ENCODE measurements around the gene HS3ST6. TPM values are rescaled to one million over a fixed set of nuclear protein-coding genes. Genes with fewer than 3 reads are reported as not detected.
A peak's percentile ranks its signal among the peaks of the same experiment; 100 is the strongest.
"Not testable (repeated sequence)": the region's sequence is repeated elsewhere in the genome, so short reads cannot be mapped to it uniquely, and the experiment has no call there.

HS3ST6 gene
- total RNA-seq = 2.2 TPM in 1 of 2 replicates, not detected in the other

DNA sequence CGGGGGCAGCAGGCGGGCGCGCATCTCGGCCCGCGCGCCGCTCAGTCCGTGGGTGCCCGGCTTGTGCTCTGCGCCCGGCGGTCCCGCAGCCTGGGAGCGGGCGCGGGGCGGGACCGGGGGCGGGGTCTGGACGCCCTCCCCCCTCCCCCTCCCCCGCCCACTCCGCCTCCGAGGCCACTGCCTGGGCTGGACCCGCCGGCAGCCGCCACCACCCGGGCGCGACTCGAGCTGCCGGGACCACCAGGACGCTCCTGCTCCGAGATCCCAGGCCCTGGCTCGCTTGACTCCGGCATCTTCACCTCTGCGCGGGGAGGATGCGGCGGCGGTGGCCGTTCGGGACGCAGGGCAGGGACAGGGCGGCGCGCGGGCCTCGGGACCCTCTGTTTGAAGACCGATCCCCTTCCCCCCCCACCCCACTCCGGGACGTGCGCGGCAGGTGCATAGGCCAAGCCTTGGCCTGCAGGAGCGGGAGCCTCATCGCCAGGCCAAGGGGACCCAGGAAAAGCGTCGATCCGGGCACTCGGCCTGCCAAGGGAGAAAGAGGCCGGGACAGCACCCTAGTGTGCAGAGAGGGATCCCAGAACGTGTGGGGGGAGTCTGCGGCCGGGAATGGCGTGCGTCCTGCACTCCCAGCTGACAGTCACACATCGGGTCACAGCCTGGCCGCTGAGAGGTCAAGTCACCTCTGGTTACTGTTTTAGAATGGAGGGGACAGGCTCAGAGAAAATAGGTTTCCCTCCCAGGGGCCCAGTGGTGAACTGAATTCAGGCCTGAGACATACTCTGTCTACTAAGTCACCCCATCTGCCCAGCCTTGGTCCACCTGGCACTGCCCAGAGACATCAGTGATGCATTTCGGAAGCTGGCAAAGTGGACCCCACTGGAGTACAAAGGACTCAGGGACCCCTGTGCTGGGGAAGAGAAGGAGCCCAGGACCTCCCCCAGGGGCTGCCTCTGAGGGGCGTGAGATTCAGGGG, at the start of gene HS3ST6:
TSS of gene HS3ST6 (minus strand) at position 65 of the 976 bp plus-strand sequence. CDS start 92 bp downstream, outside the sequence.
- H3K27me3 ChIP-seq (ENCODE audit: control insufficient read depth, insufficient read depth, low read length) = peaks cover 43% of the 10 kb centered on the region
- DNase-seq (ENCODE audit: low read depth) = no peak
- FAIRE-seq = no peak
- no peaks in the 10 kb centered on the region for H3K36me3 ChIP-seq (ENCODE audit: control insufficient read depth, insufficient read depth, low read length)
- TF ChIP-seq, protein P1, sequence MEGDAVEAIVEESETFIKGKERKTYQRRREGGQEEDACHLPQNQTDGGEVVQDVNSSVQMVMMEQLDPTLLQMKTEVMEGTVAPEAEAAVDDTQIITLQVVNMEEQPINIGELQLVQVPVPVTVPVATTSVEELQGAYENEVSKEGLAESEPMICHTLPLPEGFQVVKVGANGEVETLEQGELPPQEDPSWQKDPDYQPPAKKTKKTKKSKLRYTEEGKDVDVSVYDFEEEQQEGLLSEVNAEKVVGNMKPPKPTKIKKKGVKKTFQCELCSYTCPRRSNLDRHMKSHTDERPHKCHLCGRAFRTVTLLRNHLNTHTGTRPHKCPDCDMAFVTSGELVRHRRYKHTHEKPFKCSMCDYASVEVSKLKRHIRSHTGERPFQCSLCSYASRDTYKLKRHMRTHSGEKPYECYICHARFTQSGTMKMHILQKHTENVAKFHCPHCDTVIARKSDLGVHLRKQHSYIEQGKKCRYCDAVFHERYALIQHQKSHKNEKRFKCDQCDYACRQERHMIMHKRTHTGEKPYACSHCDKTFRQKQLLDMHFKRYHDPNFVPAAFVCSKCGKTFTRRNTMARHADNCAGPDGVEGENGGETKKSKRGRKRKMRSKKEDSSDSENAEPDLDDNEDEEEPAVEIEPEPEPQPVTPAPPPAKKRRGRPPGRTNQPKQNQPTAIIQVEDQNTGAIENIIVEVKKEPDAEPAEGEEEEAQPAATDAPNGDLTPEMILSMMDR (IDR thresholded peaks at IDR 0.05; ENCODE audit: insufficient read depth, low read length, severe bottlenecking) = no peak
- no peak within 1 kb of the TSS for H3K4me3 ChIP-seq (ENCODE audit: low read depth, low read length)

DNA sequence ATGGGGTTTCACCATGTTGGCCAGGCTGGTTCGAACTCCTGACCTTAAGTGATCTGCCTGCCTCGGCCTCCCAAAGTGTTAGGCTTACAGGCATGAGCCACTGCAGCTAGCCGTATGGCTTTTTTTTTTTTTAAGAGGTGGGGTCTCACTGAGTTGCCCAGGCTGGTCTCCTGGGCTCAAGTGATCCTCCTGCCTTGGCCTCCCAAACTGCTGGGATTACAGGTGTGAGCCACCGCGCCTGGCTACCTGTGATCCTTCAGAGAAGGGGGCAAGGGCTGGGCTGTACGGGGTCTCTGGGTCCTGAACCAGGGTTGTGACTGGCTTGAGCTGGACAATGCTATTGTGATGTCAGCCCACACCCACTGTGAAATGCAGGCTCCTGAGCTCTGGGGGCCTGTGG, 48.2 kb upstream of the HS3ST6 start, which contains the start of gene RNF151:
TSS of gene RNF151 (plus strand) at position 397 of the 400 bp plus-strand sequence. CDS start 26 bp downstream, outside the sequence.
- Histone ChIP-seq H3K27me3 (ENCODE audit: control insufficient read depth, insufficient read depth, low read length) (no peaks in the 10 kb centered on the region), H3K36me3 (ENCODE audit: control insufficient read depth, insufficient read depth, low read length) (peaks cover 15% of the 10 kb centered on the region), H3K4me3 (ENCODE audit: low read depth, low read length) (peak within 1 kb of the TSS; percentile 91)
- no peak for FAIRE-seq
- TF ChIP-seq, protein P1 (IDR thresholded peaks at IDR 0.05; ENCODE audit: insufficient read depth, low read length, severe bottlenecking) = no peak
- DNase-seq (ENCODE audit: low read depth) = no peak

DNA sequence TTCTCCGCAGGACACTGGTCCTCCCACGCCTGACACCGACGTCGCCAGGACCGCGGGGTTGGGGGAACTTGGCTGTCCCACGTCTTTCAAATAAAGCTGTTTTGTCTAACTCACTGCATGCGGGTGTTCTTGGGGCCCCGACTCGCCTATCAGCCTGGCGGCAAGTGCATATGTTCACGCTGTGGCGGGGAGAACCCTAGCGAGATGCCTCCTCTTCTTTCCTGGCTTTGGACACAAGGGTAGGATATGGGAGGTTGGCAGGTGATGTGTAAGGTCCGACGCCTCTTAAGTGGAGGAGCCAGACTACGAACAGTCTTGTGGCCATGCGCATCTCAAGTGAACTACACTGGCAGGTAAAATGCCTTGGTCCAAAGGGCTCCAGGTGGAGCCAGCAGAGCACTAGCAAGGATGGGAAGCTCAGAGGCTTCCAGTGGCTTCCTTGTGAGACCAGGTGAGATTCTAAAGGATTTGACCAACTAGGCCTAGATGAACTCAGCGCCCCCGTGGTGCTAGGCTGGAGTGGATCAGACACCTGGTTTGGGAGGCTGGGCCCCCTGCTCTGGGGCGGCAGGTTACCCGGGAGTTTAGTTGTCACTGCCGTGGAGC, 47.3 kb upstream of the HS3ST6 start:
- peak overlapping the region; percentile 91 for H3K4me3 ChIP-seq (ENCODE audit: low read depth, low read length)
- H3K36me3 ChIP-seq (ENCODE audit: control insufficient read depth, insufficient read depth, low read length) = peaks cover 15% of the 10 kb centered on the region
- no peaks in the 10 kb centered on the region for H3K27me3 ChIP-seq (ENCODE audit: control insufficient read depth, insufficient read depth, low read length)
- FAIRE-seq (no peak), DNase-seq (ENCODE audit: low read depth) (no peak)
- TF ChIP-seq, protein P1 (IDR thresholded peaks at IDR 0.05; ENCODE audit: insufficient read depth, low read length, severe bottlenecking) = no peak

DNA sequence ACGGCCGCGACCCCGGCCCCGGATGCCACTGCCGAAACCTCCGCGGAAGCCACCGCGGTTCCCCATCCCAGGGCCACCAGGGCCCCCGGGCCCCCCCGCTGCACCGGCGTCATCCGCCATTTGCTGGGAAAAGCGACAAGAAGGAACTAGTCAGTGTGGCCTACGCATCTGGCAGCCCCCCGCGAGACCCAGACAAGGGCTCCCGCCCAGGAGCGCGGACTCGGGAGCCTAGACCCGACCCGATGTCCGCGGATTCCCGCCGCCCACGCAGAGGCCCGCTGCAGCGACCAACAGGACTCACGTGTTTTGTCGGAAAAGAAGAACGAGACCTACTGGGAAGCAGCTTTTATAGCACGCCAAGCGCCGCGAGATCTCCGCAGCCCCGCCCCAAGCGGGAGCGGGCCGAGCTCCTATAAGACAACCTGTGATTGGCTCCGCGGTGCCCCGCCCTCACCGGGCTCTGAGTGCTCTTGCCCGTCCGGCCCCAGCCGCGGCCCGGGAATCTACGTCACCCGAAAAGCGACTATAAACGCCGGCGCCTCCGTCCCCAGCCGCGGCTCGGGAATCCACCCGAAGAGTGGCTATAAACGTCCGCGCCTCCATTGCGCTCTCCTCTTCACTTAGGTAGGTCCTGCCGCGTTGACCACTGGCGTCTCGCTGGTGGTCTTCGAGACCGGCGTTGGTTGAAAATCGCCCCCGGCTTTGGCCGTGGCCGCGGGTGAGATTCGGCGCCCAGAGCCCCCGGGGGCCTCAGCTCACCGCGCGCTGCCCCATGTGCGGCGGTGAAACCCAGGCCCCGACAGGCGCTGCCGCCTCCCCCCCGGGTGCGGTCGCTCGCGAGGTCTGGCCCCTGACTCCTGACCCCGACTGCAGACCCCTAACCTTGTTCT, 46.5 kb upstream of the HS3ST6 start, which contains the start of gene RPS2:
TSS of gene RPS2 (minus strand) at position 321 of the 890 bp plus-strand sequence. CDS start at position 120, 201 bp downstream.
- Histone ChIP-seq H3K36me3 (ENCODE audit: control insufficient read depth, insufficient read depth, low read length) (peaks cover 15% of the 10 kb centered on the region), H3K27me3 (ENCODE audit: control insufficient read depth, insufficient read depth, low read length) (no peaks in the 10 kb centered on the region), H3K4me3 (ENCODE audit: low read depth, low read length) (peak within 1 kb of the TSS; percentile 91)
- TF ChIP-seq, protein P1 (IDR thresholded peaks at IDR 0.05; ENCODE audit: insufficient read depth, low read length, severe bottlenecking) = no peak
- no peak for FAIRE-seq
- DNase-seq (ENCODE audit: low read depth) = peak; percentile 91

DNA sequence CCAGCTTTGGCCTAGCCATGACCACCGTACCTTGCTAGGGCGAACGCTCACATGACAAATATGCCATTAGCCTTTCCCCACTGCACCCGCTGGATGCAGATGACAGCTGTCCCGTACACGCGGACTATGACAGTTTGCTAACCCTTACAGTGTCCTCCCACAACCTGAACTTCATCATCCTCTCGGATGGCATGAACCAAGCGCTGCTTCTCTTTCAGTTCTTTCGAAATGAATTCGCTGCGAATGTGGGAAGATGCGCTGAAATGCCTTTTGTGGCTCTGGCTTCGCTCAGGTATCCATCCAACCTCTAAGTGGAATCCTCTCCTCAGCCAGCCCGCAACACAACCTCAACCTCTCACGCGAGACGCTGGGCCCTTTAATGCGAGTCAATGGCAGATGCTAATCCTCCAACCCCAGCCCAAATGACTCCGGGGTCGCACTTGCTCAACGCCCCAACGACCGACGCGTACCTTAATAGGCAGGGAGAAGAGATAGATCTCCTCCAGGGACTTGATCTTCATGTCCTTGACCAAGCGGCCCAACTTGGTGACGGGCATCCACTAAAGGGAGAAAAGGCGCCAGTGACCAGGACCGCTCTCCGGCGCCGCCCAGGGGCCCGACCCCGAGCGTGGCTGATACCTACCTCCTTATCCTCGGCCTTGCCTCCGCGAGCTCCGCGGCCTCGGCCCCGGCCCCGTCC, 45.7 kb upstream of the HS3ST6 start:
- DNase-seq (ENCODE audit: low read depth) = no peak
- Histone ChIP-seq H3K27me3 (ENCODE audit: control insufficient read depth, insufficient read depth, low read length) (no peaks in the 10 kb centered on the region), H3K36me3 (ENCODE audit: control insufficient read depth, insufficient read depth, low read length) (peaks cover 15% of the 10 kb centered on the region), H3K4me3 (ENCODE audit: low read depth, low read length) (peak overlapping the region; percentile 91)
- peak; percentile 60 for FAIRE-seq
- TF ChIP-seq, protein P1 (IDR thresholded peaks at IDR 0.05; ENCODE audit: insufficient read depth, low read length, severe bottlenecking) = peak; percentile 3

DNA sequence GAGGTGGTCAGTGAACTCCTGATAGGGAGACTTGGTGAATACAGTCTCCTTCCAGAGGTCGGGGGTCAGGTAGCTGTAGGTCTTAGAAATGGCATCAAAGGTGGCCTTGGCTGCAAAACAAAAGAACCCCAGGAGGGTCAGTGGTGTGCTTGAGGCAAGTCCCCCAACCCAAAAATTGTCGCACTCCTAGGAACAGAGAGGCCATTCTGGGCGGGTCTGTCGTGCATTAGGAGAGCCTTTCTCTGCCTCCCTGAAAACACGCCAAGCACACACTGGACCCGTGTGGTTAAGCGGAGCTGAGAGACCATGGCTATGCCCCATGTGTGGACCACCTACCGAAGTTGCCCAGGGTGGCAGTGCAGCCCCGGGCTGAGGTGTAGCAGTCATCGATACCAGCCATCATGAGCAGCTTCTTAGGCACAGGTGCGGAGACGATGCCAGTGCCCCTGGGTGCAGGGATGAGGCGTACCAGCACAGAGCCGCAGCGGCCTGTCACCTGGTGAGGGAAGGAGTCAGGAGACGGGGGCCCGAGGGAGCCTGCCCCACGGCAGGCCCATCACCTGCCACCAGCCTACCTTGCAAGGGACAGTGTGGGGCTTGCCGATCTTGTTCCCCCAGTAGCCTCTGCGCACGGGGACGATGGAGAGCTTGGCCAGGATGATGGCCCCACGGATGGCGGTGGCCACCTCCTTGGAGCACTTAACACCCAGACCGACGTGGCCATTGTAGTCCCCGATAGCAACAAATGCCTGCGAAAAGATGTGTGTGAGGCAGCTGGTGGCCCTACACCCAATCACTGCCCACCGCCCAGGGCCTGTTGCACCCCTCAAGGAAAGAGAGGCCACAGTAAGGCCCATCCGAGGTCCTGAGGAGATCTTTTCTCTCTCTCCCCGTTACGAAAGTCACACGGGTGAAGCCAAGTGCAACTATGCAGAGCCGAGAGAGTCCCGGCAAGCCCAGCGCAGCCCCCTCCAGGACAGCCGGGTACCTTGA, 44.2 kb upstream of the HS3ST6 start:
- FAIRE-seq = not testable (repeated sequence)

More for the DNA sequence above, 44.2 kb upstream of the HS3ST6 start:
- H3K4me3 ChIP-seq (ENCODE audit: low read depth, low read length); H3K27me3 ChIP-seq (ENCODE audit: control insufficient read depth, insufficient read depth, low read length); DNase-seq (ENCODE audit: low read depth): not testable (repeated sequence)
- peaks cover 15% of the 10 kb centered on the region for H3K36me3 ChIP-seq (ENCODE audit: control insufficient read depth, insufficient read depth, low read length)
